Activated T-helper 1 cell treated with anti-CD3 and anti-CD28 coated beads, Interleukin-12 subunit alpha, Interleukin-12 subunit beta, Interleukin-2, Interleukin-4 antibody, amounts not matched to agents 30 ng/mL and 10 ng/mL and 1 ng/mL, durations not matched to agents 14 hours and 24 hours and 36 hours (primary cell): ENCODE data around the gene STRIP2. TPM values are rescaled to one million over a fixed set of nuclear protein-coding genes. Genes with fewer than 3 reads are reported as not detected.
A peak's percentile ranks its signal among the peaks of the same experiment; 100 is the strongest.

Experiments
- DNase-seq: peaks from one replicate; pipeline ENCODE4 v3.0.0; 2021; ENCODE audit warnings: low spot score
- H3K27ac Mint-ChIP-seq: one replicate; pipeline ENCODE4 v1.8.0; 2021; ENCODE audit warnings: mild to moderate bottlenecking, mixed read lengths
- H3K27me3 Mint-ChIP-seq: one replicate; pipeline ENCODE4 v1.8.0; 2022; ENCODE audit warnings: mild to moderate bottlenecking, moderate library complexity, mixed read lengths; ENCODE audit not compliant: insufficient read depth
- H3K36me3 Mint-ChIP-seq: one replicate; pipeline ENCODE4 v1.8.0; 2021; ENCODE audit warnings: low read depth, mixed read lengths
- H3K4me1 Mint-ChIP-seq: one replicate; pipeline ENCODE4 v1.8.0; 2021; ENCODE audit warnings: low read depth, mixed read lengths
- H3K4me3 Mint-ChIP-seq: one replicate; pipeline ENCODE4 v1.8.0; 2021; ENCODE audit warnings: mild to moderate bottlenecking, moderate library complexity, mixed read lengths
- H3K9me3 Mint-ChIP-seq: one replicate; pipeline ENCODE4 v1.8.0; 2021; ENCODE audit warnings: mixed read lengths
- intact Hi-C: fragments of 100-400 bp; cut with micrococcal nuclease; formaldehyde crosslinking; loops from one replicate; pipeline ENCODE4 v1.15.1; 2024
- total RNA-seq: library from RNA; stranded (reverse); gene quantifications from 2 replicates; pipeline ENCODE4 v1.2.3, GENCODE V29; 2022

Gene STRIP2
- total RNA-seq, 1 donor from 2014 or later: 74.0 TPM

GRCh38 chr7:129492391-129492790 is 58.2 kb downstream of the STRIP2 start:
- DNase-seq: no peak

GRCh38 chr7:129493555-129493954 is 59.3 kb downstream of the STRIP2 start:
- Mint-ChIP-seq H3K36me3 (peaks cover 16% of the 10 kb centered on the region), H3K27me3 (no peaks in the 10 kb centered on the region), H3K4me1 (peaks cover 29% of the 10 kb centered on the region), H3K9me3 (no peaks in the 10 kb centered on the region), H3K4me3 (no peak overlapping the region), H3K27ac (peak overlapping the region; percentile 85)
- intact Hi-C loops: loop anchor here (10.0 kb wide), 1 partner anchor 521 kb away; no protein-coding TSS in a partner anchor
- no peak for DNase-seq

More at GRCh38 chr7:129492391-129492790, 58.2 kb downstream of the STRIP2 start:
- H3K4me1 Mint-ChIP-seq: peaks cover 29% of the 10 kb centered on the region
- intact Hi-C loops: loop anchor here (10.0 kb wide), 1 partner anchor 522 kb away; no protein-coding TSS in a partner anchor
- H3K27me3 Mint-ChIP-seq: no peaks in the 10 kb centered on the region
- peaks cover 18% of the 10 kb centered on the region for H3K36me3 Mint-ChIP-seq
- no peak overlapping the region for H3K27ac Mint-ChIP-seq
- H3K4me3 Mint-ChIP-seq: no peak overlapping the region
- H3K9me3 Mint-ChIP-seq: no peaks in the 10 kb centered on the region

- H3K4me3 Mint-ChIP-seq: no peak overlapping the region
- peaks cover 29% of the 10 kb centered on the region for H3K4me1 Mint-ChIP-seq
- DNase-seq: peak; percentile 24
- H3K27me3 Mint-ChIP-seq: no peaks in the 10 kb centered on the region
- peaks cover 12% of the 10 kb centered on the region for H3K36me3 Mint-ChIP-seq
- no peaks in the 10 kb centered on the region for H3K9me3 Mint-ChIP-seq
- intact Hi-C loops: loop anchor here (1.0 to 10.0 kb wide), 6 partner anchors 8 to 521 kb away; partner anchors contain the start of genes NRF1 and SMKR1
- H3K27ac Mint-ChIP-seq: peak overlapping the region; percentile 85
These were observed 59.8 kb downstream of the STRIP2 start for GRCh38 chr7:129494041-129494440.

- H3K4me1 Mint-ChIP-seq: peaks cover 36% of the 10 kb centered on the region
- H3K9me3 Mint-ChIP-seq: no peaks in the 10 kb centered on the region
- peaks cover 2% of the 10 kb centered on the region for H3K27me3 Mint-ChIP-seq
- DNase-seq: no peak
- intact Hi-C loops: loop anchor here (1.0 to 10.0 kb wide), 3 partner anchors 115 to 519 kb away; partner anchors contain the start of gene NRF1
- H3K27ac Mint-ChIP-seq: peak overlapping the region; percentile 12
- peaks cover 11% of the 10 kb centered on the region for H3K36me3 Mint-ChIP-seq
- H3K4me3 Mint-ChIP-seq: peak overlapping the region; percentile 11
These were observed 61.8 kb downstream of the STRIP2 start for GRCh38 chr7:129495987-129496386.

GRCh38 chr7:129496653-129497052 is 62.4 kb downstream of the STRIP2 start:
- H3K4me1 Mint-ChIP-seq: peaks cover 41% of the 10 kb centered on the region
- peaks cover 2% of the 10 kb centered on the region for H3K27me3 Mint-ChIP-seq
- no peak overlapping the region for H3K4me3 Mint-ChIP-seq
- peaks cover 8% of the 10 kb centered on the region for H3K36me3 Mint-ChIP-seq
- intact Hi-C loops: loop anchor here (1.0 to 10.0 kb wide), 2 partner anchors 139 to 518 kb away; no protein-coding TSS in a partner anchor
- no peak for DNase-seq
- H3K9me3 Mint-ChIP-seq: no peaks in the 10 kb centered on the region
- H3K27ac Mint-ChIP-seq: no peak overlapping the region

- Mint-ChIP-seq H3K4me3 (no peak overlapping the region), H3K27me3 (peaks cover 3% of the 10 kb centered on the region), H3K9me3 (no peaks in the 10 kb centered on the region), H3K27ac (no peak overlapping the region), H3K36me3 (peaks cover 7% of the 10 kb centered on the region), H3K4me1 (peaks cover 40% of the 10 kb centered on the region)
- intact Hi-C loops: loop anchor here (10.0 kb wide), 1 partner anchor 518 kb away; no protein-coding TSS in a partner anchor
- no peak for DNase-seq
These were observed 62.9 kb downstream of the STRIP2 start for GRCh38 chr7:129497156-129497555.

- no peak for DNase-seq
- intact Hi-C loops: loop anchor here (10.0 kb wide), 1 partner anchor 517 kb away; no protein-coding TSS in a partner anchor
- Mint-ChIP-seq H3K36me3 (peaks cover 2% of the 10 kb centered on the region), H3K4me1 (peaks cover 34% of the 10 kb centered on the region), H3K9me3 (no peaks in the 10 kb centered on the region), H3K27ac (no peak overlapping the region), H3K27me3 (peaks cover 3% of the 10 kb centered on the region), H3K4me3 (no peak overlapping the region)
These were observed 63.8 kb downstream of the STRIP2 start for GRCh38 chr7:129498021-129498420.

- DNase-seq: no peak
- intact Hi-C loops: loop anchor here (5.0 to 10.0 kb wide), 2 partner anchors 515 to 1167 kb away; partner anchors contain the start of gene COPG2
These were observed 65.8 kb downstream of the STRIP2 start for GRCh38 chr7:129499999-129500398.

GRCh38 chr7:129501760-129502707 is 67.8 kb downstream of the STRIP2 start, which contains the start of gene SMKR1:
TSS of gene SMKR1 (plus strand) at chr7:129502531. CDS start at chr7:129502825, 294 bp downstream.
- intact Hi-C loops: loop anchor here (1.0 to 5.0 kb wide), 8 partner anchors 8 to 1165 kb away; partner anchors contain the start of genes COPG2, NRF1 and STRIP2
- DNase-seq: peak; percentile 90
- peak within 1 kb of the TSS; percentile 86 for H3K27ac Mint-ChIP-seq
- H3K27me3 Mint-ChIP-seq: peaks cover 16% of the 10 kb centered on the region
- no peaks in the 10 kb centered on the region for H3K9me3 Mint-ChIP-seq
- H3K36me3 Mint-ChIP-seq: no peaks in the 10 kb centered on the region
- H3K4me1 Mint-ChIP-seq: peaks cover 19% of the 10 kb centered on the region
- peak within 1 kb of the TSS; percentile 82 for H3K4me3 Mint-ChIP-seq

More at GRCh38 chr7:129499999-129500398, 65.8 kb downstream of the STRIP2 start:
- H3K4me1 Mint-ChIP-seq: peaks cover 30% of the 10 kb centered on the region
- H3K4me3 Mint-ChIP-seq: no peak overlapping the region
- H3K9me3 Mint-ChIP-seq: no peaks in the 10 kb centered on the region
- H3K27ac Mint-ChIP-seq: no peak overlapping the region
- H3K36me3 Mint-ChIP-seq: peaks cover 2% of the 10 kb centered on the region
- peaks cover 14% of the 10 kb centered on the region for H3K27me3 Mint-ChIP-seq

GRCh38 chr7:129502708-129503685 is 68.8 kb downstream of the STRIP2 start:
- DNase-seq: no peak
- Mint-ChIP-seq H3K4me1 (peaks cover 19% of the 10 kb centered on the region), H3K36me3 (no peaks in the 10 kb centered on the region), H3K27me3 (peaks cover 16% of the 10 kb centered on the region), H3K9me3 (no peaks in the 10 kb centered on the region), H3K4me3 (peak overlapping the region; percentile 82), H3K27ac (peak overlapping the region; percentile 86)
- intact Hi-C loops: loop anchor here (1.0 to 5.0 kb wide), 8 partner anchors 9 to 1164 kb away; partner anchors contain the start of genes COPG2, NRF1 and STRIP2

GRCh38 chr7:129503725-129504124 is 69.5 kb downstream of the STRIP2 start:
- DNase-seq: no peak
- no peaks in the 10 kb centered on the region for H3K36me3 Mint-ChIP-seq
- peaks cover 19% of the 10 kb centered on the region for H3K4me1 Mint-ChIP-seq
- intact Hi-C loops: loop anchor here (2.0 to 5.0 kb wide), 3 partner anchors 69 to 1164 kb away; partner anchors contain the start of genes COPG2 and STRIP2
- peak overlapping the region; percentile 82 for H3K4me3 Mint-ChIP-seq
- peaks cover 16% of the 10 kb centered on the region for H3K27me3 Mint-ChIP-seq
- H3K27ac Mint-ChIP-seq: peak overlapping the region; percentile 86
- H3K9me3 Mint-ChIP-seq: no peaks in the 10 kb centered on the region

- no peak overlapping the region for H3K27ac Mint-ChIP-seq
- H3K9me3 Mint-ChIP-seq: no peaks in the 10 kb centered on the region
- H3K4me3 Mint-ChIP-seq: no peak overlapping the region
- H3K4me1 Mint-ChIP-seq: no peaks in the 10 kb centered on the region
- intact Hi-C loops: no loop called here
- peaks cover 13% of the 10 kb centered on the region for H3K27me3 Mint-ChIP-seq
- H3K36me3 Mint-ChIP-seq: no peaks in the 10 kb centered on the region
- DNase-seq: no peak
These were observed 78.0 kb downstream of the STRIP2 start for GRCh38 chr7:129512192-129512591.
